ENCODE results near the gene CACNA1A.
"Not testable (repeated sequence)": the region's sequence is repeated elsewhere in the genome, so short reads cannot be mapped to it uniquely, and the experiment has no call there.

Gene CACNA1A
- 0.21 to 1.9 (median 0.44) reads per million in 3 experiments for total RNA-seq

DNA sequence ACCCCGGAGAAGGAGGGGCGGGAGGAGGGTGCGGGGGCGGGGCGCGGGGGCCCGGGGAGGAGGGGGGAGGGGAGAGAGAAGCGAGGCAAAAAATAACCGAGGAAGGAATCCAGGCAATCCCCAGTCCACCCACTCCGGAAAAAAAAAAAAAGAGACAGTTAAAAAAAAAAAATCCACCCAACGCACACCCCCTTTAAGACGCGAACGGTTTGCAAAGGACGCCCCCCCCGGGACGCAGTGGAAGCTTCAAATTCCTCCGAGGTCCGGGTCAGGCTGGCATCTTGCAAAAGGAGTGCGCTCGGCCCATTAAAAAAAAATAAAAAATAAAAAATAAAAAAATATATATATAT, at the start of gene CACNA1A:
Gene CACNA1A (minus strand): TSS at position 9 of the 350 bp plus-strand sequence. CDS start 255 bp downstream, outside the sequence.
- no peak for DNase-seq

DNA sequence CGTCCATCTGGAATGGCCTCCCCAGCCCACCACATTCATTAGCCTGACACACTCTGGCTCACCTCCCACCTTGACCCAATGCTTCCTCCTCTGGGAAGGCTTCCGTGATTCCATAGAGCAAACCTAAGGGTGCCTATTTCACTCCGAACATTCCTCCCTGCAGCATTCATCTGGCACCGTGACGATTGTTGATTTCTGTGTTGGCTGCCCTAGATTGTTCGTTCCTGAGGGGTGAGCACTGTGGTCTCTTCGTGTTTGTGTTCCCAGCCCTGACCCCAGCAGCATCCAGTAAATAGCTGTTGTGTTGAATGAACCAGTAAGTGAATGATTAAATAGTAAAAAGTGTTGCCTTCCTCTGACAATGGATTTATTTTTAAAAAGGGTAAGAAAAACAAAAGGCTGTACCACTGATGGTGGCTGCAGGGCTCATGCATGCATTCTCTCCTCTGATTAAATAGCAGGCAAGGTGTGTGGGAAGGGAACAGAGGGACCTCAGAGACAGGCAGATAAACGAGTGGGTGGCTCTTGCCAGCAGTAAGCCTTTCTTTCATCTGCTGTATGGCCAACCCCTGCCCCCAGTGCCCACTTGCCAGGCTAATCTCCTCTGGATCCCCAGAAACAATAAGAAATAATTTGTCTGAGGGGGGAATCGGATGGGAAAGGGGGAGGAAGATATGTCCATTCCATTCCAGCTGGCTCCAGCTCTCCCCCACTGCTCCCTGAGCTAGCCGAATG, 48.4 kb upstream of the CACNA1A start:
- DNase-seq: no peak

DNA sequence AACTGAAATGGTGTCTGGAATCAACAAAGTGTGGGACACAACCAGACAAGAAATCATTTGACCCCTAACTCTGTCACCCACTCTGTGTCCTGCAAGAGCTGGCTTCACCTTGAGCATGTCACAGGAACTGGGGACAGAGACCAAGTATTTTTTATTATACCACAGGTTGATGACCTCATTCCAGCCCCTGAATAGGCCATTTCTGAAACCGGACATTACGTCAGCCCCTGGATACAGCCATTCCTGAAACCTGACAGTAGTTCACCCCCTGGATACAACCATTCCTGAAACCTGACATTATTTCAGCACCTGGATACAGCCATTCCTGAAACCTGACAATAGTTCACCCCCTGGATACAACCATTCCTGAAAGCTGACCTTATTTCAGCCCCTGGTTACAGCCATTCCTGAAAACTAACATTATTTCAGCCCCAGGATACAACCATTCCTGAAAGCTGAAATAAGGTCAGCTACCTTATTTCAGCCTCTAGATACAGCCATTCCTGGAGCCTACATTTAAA, 47.7 kb upstream of the CACNA1A start:
- DNase-seq: no peak

DNA sequence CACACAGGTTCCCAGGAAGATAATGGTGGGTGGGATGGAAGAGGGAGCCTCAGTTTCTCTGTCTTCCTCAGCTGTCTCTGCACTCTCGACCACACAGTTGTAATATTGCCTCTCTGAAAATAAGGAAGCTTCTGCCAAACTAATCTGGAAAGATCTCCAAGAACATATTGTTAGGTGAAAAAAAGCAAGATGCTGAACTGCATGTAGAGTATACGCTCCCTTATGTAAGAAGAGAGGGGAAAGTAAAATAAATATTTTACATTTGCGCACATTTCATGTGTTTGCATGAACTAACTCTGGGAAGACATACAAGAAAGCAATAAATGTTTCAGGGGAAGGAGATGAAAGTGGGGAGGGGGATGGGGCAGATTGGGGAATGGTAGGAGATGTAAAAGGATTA, 41.9 kb upstream of the CACNA1A start:
- no peak for DNase-seq

DNA sequence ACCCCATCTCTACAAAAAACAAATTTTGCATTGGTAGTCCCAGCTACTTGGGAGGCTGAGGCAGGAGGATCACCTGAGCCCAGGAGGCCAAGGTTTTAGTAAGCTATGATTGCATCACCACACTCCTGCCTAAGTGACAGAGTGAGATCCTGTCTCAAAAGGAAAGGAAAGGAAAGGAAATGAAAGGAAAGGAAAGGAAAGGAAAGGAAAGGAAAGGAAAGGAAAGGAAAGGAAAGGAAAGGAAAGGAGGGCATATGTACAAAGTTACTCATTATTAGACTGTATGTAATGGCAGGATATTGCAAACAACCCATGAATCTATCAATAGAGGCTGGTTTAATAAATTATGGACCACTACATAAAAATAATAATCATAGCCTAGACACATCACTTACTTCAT, 40.8 kb upstream of the CACNA1A start:
- no peak for DNase-seq

DNA sequence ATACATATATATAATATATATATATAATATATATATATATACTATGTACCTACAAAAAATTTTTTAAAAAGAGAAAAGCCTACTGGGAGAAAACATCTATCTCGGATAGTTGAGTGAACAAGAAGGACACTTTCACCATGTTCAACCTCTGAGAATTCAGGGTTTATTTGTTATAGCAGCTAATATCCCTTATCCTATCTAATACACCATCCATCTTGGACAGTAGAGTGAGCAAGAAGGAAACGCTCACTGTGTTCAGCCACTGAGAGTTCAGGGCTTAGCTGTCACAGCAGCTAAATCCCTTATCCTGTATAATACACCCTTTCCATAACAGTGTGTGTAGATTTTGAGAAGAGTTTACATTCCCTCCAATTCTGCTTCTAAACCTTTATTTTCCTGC, 38.1 kb upstream of the CACNA1A start:
- DNase-seq: no peak

DNA sequence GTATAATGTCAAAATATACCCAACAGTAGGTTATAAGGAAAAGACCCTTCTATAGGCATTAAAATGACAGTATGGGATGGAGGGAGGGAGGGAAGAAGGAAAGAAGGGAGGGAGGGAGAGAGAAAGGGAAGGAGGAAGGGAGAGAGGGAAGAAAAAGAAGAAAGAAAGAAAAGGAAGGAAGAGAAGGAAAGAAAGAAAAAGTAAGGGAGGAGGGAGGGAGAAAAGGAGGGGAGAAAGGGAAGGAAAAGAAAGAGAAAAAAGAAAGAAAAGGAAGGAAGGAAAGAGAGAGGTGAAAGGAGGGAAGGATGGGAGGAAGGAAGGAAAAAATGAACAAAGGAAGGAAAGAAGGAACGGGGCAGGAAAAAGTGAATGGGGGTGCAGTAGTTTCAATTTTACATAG, 35.3 kb upstream of the CACNA1A start:
- DNase-seq: no peak

DNA sequence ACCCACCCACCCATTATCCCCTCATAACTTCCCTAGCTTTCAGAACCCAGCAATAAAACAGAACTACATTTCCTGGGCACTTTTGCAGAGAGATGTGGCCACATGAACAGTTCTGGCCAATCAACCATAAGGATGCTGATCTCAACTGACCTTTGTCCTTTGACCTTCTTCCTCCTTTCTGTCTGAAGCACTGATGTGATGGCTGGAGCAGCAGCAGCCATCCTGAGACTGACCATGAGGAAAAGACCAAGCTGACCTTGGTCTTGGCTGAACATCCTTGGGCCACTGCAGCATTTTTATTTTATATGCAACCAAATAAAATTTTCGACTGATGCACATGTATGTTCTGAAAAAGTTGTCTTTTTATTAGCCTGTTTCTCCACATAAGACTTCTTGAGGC, 33.1 kb upstream of the CACNA1A start:
- DNase-seq: no peak

DNA sequence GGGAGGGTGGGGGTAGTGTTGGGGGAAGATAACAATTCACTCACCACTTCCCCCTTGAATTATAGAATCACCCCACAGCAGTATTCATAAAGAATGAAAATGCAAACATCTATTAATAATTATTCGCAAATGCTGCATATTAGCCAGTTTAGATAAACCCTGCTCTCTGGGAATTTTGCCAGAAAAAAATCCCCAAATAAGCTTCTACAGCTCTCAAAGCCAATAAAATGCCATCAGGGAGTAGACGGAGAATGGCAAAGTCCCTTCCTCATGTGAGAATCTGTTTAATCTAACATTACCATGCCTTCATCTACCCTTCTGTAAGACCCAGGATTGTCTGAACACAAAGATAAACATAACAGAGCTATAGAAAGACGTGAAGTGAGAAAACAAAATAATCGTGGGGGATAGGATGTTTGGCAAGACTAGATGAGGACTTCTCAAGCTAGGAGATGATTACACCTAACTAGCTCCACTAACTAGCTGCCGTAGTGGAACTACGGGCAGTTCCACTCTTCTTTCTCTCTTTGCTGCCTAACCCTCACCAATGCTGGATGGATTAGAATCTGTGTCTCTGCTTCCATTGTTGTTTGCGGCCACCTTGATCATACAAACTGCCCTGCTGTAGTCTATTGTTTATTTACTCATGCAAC, 32.4 kb upstream of the CACNA1A start:
- no peak for DNase-seq

DNA sequence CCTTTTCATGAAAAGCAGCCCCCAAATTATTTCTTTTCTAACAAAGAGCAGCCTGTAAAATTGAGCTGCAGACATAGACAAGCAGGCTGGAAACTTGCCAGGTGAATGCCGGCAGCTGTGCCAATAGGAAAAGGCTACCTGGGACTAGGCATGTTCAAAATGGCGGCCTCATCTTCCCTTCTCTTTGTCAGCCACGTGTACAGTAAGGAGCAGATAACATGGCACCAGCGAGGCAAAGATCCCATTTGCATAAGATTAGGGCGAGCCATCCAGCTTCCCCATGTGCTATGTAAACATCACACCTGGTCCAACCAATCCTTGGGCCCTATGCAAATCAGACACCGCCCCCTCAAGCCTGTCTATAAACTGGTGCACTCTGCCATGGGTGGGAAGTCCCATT, 31.2 kb upstream of the CACNA1A start:
- no peak for DNase-seq

DNA sequence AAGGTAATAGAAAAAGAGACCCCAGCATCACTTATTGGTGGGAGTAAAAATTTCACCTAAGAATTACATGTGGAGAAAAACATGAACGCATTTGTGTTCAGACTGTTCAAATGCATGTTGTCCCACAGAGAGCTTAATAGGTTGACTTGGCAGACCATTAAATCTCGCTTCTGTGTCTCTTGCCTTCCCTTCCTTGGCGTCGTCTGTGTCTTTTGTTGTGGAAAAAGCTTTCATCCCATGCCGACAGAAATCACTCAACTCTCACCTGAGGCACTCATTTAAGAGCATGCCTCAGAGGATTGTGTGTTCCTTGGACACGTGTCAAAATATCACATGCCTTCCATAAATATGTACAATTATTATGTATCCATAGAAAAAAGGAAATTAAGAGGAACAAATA, 24.4 kb upstream of the CACNA1A start:
- no peak for DNase-seq

DNA sequence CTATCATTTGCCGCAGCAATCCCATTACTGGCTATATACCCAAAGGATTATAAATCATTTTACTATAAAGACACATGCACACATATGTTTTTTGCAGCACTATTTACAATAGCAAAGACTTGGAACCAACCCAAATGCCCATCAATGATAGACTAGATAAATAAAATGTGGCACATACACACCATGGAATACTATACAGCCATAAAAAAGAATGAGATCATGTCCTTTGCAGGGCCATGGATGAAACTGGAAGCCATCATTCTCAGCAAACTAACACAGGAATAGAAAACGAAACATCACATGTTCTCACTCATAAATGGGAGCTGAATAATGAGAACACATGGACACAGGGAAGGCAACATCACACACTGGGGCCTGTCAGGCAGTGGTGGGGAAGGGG, 23.4 kb upstream of the CACNA1A start:
- not testable (repeated sequence) for DNase-seq

DNA sequence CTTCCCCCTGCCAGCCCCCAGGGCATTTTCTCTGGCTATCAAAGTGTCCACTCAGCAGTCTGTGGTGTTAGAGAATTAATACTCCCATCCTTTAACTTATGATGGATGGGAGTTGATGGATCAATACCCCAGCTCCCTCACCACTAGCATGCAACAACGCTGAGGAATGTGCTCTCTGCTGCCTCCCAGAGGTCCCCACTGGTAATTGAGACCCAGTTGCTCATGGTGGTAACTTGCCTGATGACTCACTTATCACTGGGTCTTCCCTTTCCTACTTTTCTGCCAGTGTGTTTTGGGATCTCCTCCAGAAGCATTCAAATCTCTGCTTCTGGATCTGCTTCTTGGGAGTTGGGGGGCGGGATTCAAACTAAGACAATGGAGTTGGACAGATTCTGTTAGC, 20.3 kb upstream of the CACNA1A start:
- DNase-seq: no peak

DNA sequence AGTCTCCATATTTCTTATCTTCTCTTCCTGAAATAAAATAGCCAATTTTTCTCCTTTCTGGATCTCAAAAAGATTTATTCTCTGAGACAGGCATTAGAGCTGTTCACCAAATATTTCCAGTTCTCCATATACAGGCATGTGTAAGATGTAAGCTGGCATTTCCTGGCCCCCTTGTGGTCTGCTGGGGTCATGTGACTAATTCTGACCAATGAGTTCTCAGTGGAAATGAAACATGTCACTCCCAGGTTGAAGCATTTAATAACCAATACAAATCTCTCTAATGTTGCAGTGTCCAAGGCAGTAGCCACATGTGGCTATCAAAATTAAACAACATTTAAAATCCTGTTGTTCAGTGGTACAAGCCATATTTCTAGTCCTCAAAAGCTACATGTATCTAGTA, 14.8 kb upstream of the CACNA1A start:
- DNase-seq: no peak

DNA sequence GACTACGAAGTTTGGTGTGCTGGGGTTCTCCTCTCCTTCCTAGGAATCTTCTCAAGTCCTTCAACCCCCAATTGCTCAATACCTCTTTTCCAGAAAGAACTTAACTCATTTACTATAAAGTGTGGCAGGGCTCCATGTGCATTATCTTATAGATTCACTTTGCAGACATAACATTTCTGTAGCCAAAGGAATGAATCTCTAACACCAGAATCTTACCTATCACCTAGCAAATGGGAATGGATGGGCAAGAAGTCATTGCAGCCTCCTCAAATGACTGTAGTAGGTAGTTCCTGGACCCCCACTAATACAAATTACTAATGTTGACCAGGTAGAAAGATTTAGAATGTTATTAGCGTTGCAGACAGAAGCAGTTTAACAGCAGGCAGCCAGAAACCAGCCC, 5.7 kb upstream of the CACNA1A start:
- no peak for DNase-seq

DNA sequence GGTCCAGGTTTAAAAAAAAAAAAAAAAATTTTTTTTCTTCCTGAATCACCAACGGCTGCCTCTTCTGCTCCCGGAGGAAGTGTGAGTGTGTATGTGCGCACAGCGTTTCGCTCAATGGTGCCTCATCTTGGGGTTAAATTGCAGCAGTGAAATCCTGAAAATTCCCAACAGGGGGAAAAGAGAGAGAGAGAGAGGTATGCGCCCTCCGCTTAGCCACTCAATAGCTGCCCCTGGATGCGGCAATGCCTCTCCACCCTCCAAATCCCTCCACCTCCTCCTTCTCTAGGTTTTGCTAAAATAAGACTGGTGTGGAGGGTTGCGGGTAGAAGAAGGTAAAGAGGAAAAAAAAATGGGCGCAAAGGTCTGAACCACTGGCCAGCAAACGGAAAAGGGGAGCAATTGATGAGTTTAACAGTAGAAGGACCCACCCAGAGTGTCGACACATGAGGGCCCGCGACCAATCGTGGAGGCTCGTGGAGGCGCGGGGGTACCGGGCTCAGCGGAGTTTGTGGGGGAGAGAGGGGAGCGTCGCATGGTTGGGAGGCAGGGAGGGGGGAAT, 853 bp upstream of the CACNA1A start:
- DNase-seq: no peak

DNA sequence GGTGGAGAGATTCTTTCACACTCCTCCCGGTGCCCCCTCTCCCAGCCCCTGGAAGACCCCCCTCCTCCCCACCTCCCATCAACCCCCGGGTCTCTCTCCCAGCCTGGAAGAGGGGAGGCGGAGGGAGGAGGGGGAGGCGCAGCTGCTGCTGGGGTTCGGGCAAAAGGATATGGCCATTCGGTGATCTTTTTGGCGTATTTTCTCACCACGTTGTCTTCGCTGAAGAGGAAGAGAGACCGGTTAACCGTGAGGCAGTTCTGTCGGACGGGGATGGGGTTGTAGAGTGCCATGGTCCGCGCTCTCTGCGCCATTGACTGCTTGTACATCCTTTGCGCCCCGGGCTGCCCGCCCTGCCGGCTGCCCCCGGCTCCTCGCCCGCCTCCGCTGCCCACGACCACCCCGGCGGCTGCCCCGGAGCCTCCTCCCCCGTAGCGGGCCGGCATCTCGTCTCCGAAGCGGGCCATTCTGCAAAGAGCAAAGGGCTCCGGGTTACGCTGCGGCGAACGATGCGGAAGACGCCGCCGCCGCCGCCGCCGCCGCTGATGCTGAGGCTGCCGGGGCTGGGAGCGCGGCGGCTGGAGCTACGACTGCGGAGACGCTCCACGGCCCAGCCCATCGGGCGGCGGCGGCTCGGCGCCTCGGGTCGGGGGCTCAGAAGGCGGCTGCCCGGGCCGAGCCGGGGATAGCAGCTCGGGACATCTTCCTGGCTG, 363 bp downstream of the CACNA1A start:
- DNase-seq: no peak

DNA sequence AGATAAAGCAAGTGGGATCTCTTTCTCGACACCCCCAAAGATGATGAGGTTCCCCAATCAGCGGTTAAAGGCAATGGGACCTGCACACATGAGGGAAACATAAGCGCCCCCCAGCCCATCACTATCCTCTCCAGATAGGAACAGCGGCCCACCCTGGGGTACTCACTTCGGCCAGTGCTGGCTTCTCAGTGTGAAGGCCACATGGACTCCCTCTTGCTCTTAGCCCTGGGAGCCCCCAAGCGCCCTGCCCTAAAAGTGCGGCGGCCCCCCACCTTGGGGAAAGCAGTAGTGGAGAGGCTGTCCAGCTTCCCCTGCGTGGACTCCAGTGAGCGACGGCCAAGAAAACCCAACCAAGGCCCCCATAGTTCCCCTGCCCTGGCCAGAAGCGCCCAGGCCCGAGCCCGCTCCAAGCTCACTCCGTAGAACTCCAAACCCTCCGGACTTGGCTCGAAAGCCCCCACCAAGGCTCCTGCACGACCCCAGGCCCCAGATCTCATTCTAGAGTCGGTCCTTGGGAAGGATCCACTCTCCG, 1.0 kb downstream of the CACNA1A start:
- DNase-seq: no peak

DNA sequence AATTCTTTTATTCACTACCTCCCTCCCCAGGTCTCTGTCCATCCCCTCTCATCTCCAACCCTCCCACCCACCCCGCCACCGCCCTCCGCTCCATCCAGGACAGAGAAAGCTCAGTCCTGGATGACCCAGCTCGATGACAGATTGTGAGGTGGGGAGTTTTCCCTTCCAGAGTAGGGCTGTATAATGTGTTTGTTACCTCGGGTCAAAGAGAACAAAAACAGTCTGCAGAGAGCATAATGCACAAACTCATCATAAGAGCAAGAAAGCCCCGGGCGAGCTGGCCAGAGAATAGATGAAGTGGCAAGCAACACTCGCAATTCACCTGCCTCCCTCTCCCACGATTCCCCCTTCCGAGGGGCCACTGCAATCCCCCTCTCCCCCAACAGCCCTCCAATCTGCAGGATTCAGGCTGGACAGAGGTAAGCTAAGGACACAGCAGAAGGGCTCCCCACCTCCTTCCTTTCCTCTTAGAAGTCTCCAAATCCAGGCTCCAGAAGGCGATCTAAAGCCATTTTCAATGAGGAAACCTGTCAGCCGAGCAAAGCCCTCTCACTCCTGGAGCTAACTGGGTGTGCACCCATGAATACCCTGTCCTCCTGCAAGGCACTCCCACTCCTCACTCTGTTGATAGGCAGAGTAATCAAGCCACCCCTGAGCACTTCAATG, 2.6 kb downstream of the CACNA1A start:
- DNase-seq: no peak

DNA sequence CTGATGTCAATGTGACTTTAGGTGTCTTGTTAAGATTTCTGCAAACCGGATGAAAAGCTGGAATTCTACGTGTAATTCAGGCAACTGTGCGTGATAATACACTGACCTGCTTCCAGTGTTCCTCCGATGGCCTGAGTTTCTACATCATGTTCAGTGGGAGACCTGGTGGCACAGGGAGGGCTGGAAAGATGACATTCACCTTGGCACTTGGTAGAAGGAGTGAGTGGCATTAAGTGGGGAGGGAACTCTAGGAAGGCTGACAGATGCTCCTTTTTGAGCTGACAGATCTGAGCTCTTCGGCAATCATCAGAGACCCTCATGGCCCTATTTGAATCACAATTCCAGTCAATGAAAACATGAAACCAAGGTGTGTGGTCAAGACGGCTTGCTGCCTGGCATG, 4.0 kb downstream of the CACNA1A start:
- no peak for DNase-seq

DNA sequence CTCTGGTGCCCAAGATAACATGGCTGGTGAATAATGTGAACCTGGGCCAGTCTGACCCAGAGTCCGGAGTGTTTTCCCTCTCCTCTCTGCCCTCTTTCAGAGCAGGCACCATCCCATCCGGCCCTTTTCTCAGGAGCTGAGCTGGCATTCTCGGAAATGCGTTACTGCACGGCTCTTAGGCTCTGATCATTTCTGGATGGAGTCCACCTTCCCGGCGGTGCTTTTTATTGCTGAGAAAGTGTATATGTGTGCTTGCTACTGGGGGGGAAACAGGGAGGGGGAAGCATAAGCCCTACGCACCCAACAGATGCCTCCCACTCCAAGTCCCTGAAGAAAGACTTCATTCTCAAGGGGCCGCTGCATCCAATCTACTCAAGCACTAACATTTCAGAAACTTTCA, 6.6 kb downstream of the CACNA1A start:
- no peak for DNase-seq

DNA sequence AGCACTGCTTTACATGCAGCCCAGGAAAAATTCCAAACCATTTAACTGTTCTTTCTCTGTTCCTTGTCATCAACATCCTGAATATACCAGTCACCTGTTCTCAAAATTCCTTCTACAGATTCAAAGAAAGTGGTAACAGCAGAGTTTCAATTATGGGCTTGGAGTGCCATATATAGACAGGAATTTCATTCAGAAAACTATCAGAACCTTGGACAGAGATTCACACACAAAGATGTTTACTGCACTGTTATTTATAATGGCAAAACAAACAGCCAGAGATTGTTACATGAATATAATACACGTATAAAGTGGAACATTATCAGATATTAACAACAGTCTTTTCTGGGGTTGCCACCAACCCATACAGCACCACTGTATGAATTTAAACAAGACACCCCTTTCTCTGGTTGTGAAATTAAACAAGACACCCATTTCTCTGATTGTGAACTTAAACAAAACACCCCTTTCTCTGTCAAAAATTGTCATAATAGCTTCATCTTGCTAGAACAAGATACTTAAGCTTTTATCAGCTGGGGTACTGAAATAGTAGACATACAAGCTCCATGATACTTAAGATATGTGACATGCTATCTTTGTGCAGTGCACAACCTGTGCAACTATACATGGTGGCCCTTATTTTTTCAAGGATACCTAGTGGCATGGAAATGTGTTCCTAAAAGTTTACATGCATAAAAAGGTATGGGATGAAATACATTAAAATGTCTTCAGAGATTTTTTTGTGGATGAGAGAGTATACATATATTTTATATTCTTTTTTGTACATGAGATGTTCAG, 12.6 kb downstream of the CACNA1A start:
- DNase-seq: no peak

All from central memory CD4-positive, alpha-beta T cell (primary cell).